Adrenal gland (tissue), 12 donors: ENCODE measurements around the gene APP. TPM values are rescaled to one million over a fixed set of nuclear protein-coding genes. Genes with fewer than 3 reads are reported as not detected.

ENCODE experiments used
- DNase-seq, 7 donors: peaks; one replicate each; pipeline ENCODE4 v3.0.0-alpha.2; 2019 to 2020
- H3K27ac ChIP-seq, 5 donors: fragments of 200-600 bp; sonication (generic) in 4 of 5; 1 replicate in 3 of 5; 2 replicates in 2 of 5; pipeline versions ENCODE4 v1.5.1 to v1.8.0; 2016 to 2020; ENCODE audit warnings: mild to moderate bottlenecking in 1 of 5
- H3K27me3 ChIP-seq: fragments of 200-600 bp; 2 replicates; pipeline ENCODE4 v1.8.0; 2021
- H3K36me3 ChIP-seq, 2 donors: fragments of 200-600 bp; replicated peaks in 1 of 2; 1 replicate in 1 of 2; 2 replicates in 1 of 2; pipeline versions ENCODE4 v1.5.1 to v1.8.0; 2018 to 2022
- H3K4me1 ChIP-seq, 2 donors: fragments of 200-600 bp; replicated peaks in 1 of 2; 1 replicate in 1 of 2; 2 replicates in 1 of 2; pipeline versions ENCODE4 v1.5.1 to v1.8.0; 2018 to 2021
- H3K4me3 ChIP-seq, 4 donors: fragments of 200-600 bp; sonication (generic) in 3 of 4; one replicate each; pipeline ENCODE4 v1.5.1; 2016 to 2018
- H3K9me3 ChIP-seq, 3 donors: fragments of 200-600 bp; sonication (generic) in 1 of 3; replicated peaks in 1 of 3; 1 replicate in 2 of 3; 2 replicates in 1 of 3; pipeline versions ENCODE4 v1.5.1 to v1.8.0; 2016 to 2021
- CTCF ChIP-seq, 6 experiments: fragments of 450-650 bp in 4 of 6; fragments of 200-600 bp in 2 of 6; sonication (generic) in 1 of 6; IDR thresholded peaks; 1 replicate in 5 of 6; 2 replicates in 1 of 6; pipeline versions ENCODE4 v1.5.1 to v1.8.0; 2016 to 2021; ENCODE audit warnings: antibody characterized with exemption in 6 of 6, mild to moderate bottlenecking in 2 of 6, moderate library complexity in 1 of 6
- POLR2A ChIP-seq, 2 donors: fragments of 450-650 bp; IDR thresholded peaks; one replicate each; pipeline ENCODE4 v1.6.1; 2017; ENCODE audit warnings: antibody characterized with exemption in 2 of 2, mild to moderate bottlenecking in 2 of 2, moderate library complexity in 1 of 2
- WGBS, 4 donors: extraction: QIAGEN DNeasy Blood & Tissue Kit in 2 of 4; methylation state at CpG; one replicate each; pipeline versions ENCODE4 v1.1.5 to v1.1.7; 2013 to 2017; 5-methylcytosine and 5-hydroxymethylcytosine counted together
- intact Hi-C, 2 donors: fragments of 100-400 bp; cut with DNase I; formaldehyde crosslinking; loops; one replicate each; pipeline versions ENCODE4 v1.14.1 to v1.15.0; 2022 to 2023
- polyA plus RNA-seq, 3 donors: library from polyadenylated mRNA; stranded (reverse); fragments of 200-250 nt in 2 of 3; fragments of 350-450 nt in 1 of 3; fragmentation: Illumina TruSeq in 1 of 3; extraction: RNeasy Lipid Tissue Mini Kit (QIAGEN cat#74804) in 1 of 3; gene quantifications; one replicate each; pipeline ENCODE4 v1.2.3, GENCODE V29; 2013 to 2014
- total RNA-seq, 9 donors: library from RNA; depleted of rRNA in 4 of 9; stranded (reverse); fragments of >200 nt in 4 of 9; fragments of 120-200 nt in 1 of 9; fragmentation: NEBNext Ultra II Directional in 1 of 9; extraction: Animal tissue kit (Norgen Biotek cat#: 25700) in 1 of 9; gene quantifications; one replicate each; pipeline versions ENCODE4 v1.1.0 to v1.2.4, GENCODE V29; 2013 to 2023
- donor health status: healthy with polysubstance abuse.
- donor health status: Bipolar disorder and iron deficiency.
- donor health status: DM: yes; HTN: yes; CAD: no.
- donor health status: DM: no; HTN: no; CAD: no.
- donor health status: DM: no; HTN: no; CAD: no.
- donor health status: DM: yes; HTN: yes; CAD: no.

APP gene
- total and polyA plus RNA-seq, 12 donors = 161 to 1,079 (median 710) TPM

GRCh38 chr21:26194326-26194725 lies 23.8 kb upstream of the APP start:
- no peaks in the 10 kb centered on the region for H3K4me1 ChIP-seq
- intact Hi-C loops = no loop called here
- 79 to 93% (median 90%) methylated on average over 3 of the region's 3 CpGs for WGBS, 4 donors
- no peak for TF ChIP-seq POLR2A (IDR thresholded peaks at IDR 0.05)
- no peaks in the 10 kb centered on the region for H3K36me3 ChIP-seq
- DNase-seq = no peak
- H3K27me3 ChIP-seq = no peaks in the 10 kb centered on the region
- no peaks in the 10 kb centered on the region for H3K9me3 ChIP-seq
- H3K4me3 ChIP-seq = no peak overlapping the region
- H3K27ac ChIP-seq = no peak overlapping the region

GRCh38 chr21:26191609-26192008 lies 21.0 kb upstream of the APP start:
- H3K9me3 ChIP-seq = no peaks in the 10 kb centered on the region
- H3K27ac ChIP-seq = no peak overlapping the region
- no peak overlapping the region for H3K4me3 ChIP-seq
- H3K27me3 ChIP-seq = no peaks in the 10 kb centered on the region
- no peaks in the 10 kb centered on the region for H3K4me1 ChIP-seq
- intact Hi-C loops = no loop called here
- H3K36me3 ChIP-seq = no peaks in the 10 kb centered on the region
- no peak for TF ChIP-seq CTCF (IDR thresholded peaks at IDR 0.05)
- TF ChIP-seq POLR2A (IDR thresholded peaks at IDR 0.05) = no peak
- 87 to 94% (median 91%) methylated on average over 5 of the region's 5 CpGs for WGBS, 4 donors
- no peak for DNase-seq

GRCh38 chr21:26188422-26188821 lies 17.9 kb upstream of the APP start:
- Histone ChIP-seq H3K9me3 (no peaks in the 10 kb centered on the region), H3K27me3 (no peaks in the 10 kb centered on the region), H3K36me3 (no peaks in the 10 kb centered on the region), H3K4me1 (no peaks in the 10 kb centered on the region), H3K27ac (no peak overlapping the region), H3K4me3 (no peak overlapping the region)
- DNase-seq = no peak
- WGBS, 4 donors = 80 to 86% (median 81%) methylated on average over 5 of the region's 5 CpGs
- TF ChIP-seq POLR2A (IDR thresholded peaks at IDR 0.05) (no peak), CTCF (IDR thresholded peaks at IDR 0.05) (no peak)
- intact Hi-C loops = no loop called here

GRCh38 chr21:26185446-26185845 lies 14.9 kb upstream of the APP start:
- no peak for DNase-seq
- H3K27ac ChIP-seq = no peak overlapping the region
- no peaks in the 10 kb centered on the region for H3K4me1 ChIP-seq
- H3K36me3 ChIP-seq = no peaks in the 10 kb centered on the region
- intact Hi-C loops = no loop called here
- no peaks in the 10 kb centered on the region for H3K9me3 ChIP-seq
- H3K4me3 ChIP-seq = no peak overlapping the region
- no peak for TF ChIP-seq POLR2A (IDR thresholded peaks at IDR 0.05)
- TF ChIP-seq CTCF (IDR thresholded peaks at IDR 0.05) = no peak
- WGBS, 4 donors = 86 to 96% (median 88%) methylated on average over 2 of the region's 2 CpGs
- H3K27me3 ChIP-seq = no peaks in the 10 kb centered on the region

GRCh38 chr21:26185021-26185420 lies 14.5 kb upstream of the APP start:
- no peak overlapping the region for H3K4me3 ChIP-seq
- H3K27ac ChIP-seq = no peak overlapping the region
- no peak for DNase-seq
- TF ChIP-seq POLR2A (IDR thresholded peaks at IDR 0.05) (no peak), CTCF (IDR thresholded peaks at IDR 0.05) (no peak)
- intact Hi-C loops = no loop called here
- no peaks in the 10 kb centered on the region for H3K4me1 ChIP-seq
- no peaks in the 10 kb centered on the region for H3K36me3 ChIP-seq
- no peaks in the 10 kb centered on the region for H3K9me3 ChIP-seq
- 64 to 96% (median 93%) methylated on average over 2 of the region's 2 CpGs for WGBS, 4 donors
- H3K27me3 ChIP-seq = no peaks in the 10 kb centered on the region
